GM18517 (cell line): ENCODE results near the gene ATRAID.

Experiments used
- ATAC-seq: cut with Tn5 transposase; IDR thresholded peaks from one replicate; pipeline ENCODE4 v1.9.1; 2021; ENCODE audit warnings: mild to moderate bottlenecking, moderate library complexity; ENCODE audit not compliant: unreplicated experiment

The ATRAID gene

GRCh38 chr2:27217173-27218121 lies 5.6 kb downstream of the ATRAID start, which contains the start of gene CAD:
Gene CAD, plus strand, starts transcription at chr2:27217369. Its CDS starts 183 bp downstream, at chr2:27217552.
- ATAC-seq, result peak; percentile 59

DNA sequence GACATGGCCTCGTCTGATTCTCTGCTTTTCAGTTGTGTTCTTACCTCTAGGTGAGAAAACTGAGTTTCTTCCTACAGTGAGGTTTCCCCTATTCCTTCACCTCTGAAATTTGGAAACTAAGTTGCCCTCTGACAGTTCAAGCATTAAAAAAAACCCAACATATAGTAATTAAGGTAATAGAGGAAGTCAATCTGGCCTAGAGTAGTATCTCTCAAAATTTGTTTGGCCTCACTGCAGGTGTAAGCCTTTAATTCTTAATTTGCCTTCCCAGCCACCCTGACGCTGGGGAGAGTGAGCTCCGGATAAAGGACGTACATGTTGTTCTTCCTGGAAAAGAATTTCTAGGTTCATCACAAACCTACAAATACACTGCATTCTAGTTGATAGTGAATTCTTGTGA lies 6.8 kb downstream of the ATRAID start:
- no peak for ATAC-seq

DNA sequence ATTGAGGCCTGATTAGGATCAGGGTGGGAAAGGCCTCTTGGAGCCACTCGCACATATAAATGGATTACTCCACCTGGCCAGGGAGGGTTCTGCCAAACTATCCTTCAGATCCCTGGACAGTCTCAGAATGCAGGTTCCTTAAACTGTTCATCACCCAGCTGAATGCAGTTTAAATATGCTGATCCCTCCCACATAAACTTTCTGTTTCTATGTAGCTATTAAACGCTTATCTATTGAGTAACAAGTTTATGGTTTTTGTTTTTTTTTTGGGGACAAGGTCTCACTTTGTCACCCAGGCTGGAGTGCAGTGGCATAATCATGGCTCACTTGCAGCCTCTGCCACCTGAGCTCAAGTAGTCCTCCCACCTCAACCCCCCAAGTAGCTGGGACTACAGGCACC lies 7.2 kb downstream of the ATRAID start:
- no peak for ATAC-seq

- ATAC-seq, result no peak
Observed at GRCh38 chr2:27220091-27220490, 8.2 kb downstream of the ATRAID start.

DNA sequence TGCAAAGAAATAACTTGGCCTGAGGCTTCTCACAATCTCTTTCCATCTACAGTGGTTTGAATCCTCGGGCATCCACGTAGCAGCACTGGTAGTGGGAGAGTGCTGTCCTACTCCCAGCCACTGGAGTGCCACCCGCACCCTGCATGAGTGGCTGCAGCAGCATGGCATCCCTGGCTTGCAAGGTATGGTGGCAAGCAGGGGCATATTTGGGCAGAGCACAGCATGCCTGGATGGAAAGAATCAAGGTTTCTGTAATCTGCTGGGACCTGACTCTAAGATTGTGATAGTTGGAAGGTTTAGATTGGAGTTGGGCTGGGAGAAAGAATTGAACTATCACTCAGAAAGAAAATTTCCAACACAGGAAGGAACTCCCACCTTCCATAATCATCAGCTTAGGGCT lies 9.3 kb downstream of the ATRAID start:
- ATAC-seq, result no peak

- ATAC-seq, result no peak
Observed at GRCh38 chr2:27222407-27222806, 10.6 kb downstream of the ATRAID start.

GRCh38 chr2:27223416-27223815 lies 11.6 kb downstream of the ATRAID start:
- no peak for ATAC-seq

- ATAC-seq, result no peak
Observed at GRCh38 chr2:27225526-27225925, 13.7 kb downstream of the ATRAID start.

GRCh38 chr2:27227501-27227900 lies 15.7 kb downstream of the ATRAID start:
- no peak for ATAC-seq

DNA sequence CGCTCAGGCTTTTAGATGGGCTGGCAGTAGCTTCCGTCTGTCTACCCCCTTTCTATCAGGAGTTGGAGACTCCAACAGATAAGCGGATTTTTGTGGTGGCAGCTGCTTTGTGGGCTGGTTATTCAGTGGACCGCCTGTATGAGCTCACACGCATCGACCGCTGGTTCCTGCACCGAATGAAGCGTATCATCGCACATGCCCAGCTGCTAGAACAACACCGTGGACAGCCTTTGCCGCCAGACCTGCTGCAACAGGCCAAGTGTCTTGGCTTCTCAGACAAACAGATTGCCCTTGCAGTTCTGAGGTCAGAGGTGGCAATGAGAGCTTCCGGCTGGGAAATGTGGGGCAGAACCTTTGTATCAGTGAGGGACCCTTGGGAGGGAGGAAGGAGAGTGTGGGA lies 20.1 kb downstream of the ATRAID start:
- no peak for ATAC-seq

DNA sequence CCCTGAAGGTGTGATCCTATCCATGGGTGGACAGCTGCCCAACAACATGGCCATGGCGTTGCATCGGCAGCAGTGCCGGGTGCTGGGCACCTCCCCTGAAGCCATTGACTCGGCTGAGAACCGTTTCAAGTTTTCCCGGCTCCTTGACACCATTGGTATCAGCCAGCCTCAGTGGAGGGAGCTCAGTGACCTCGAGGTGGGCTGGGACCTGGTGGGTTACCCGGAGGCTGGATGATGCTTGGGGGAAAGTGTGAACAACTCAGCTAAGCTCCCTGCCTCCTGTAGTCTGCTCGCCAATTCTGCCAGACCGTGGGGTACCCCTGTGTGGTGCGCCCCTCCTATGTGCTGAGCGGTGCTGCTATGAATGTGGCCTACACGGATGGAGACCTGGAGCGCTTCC lies 21.5 kb downstream of the ATRAID start:
- no peak for ATAC-seq

DNA sequence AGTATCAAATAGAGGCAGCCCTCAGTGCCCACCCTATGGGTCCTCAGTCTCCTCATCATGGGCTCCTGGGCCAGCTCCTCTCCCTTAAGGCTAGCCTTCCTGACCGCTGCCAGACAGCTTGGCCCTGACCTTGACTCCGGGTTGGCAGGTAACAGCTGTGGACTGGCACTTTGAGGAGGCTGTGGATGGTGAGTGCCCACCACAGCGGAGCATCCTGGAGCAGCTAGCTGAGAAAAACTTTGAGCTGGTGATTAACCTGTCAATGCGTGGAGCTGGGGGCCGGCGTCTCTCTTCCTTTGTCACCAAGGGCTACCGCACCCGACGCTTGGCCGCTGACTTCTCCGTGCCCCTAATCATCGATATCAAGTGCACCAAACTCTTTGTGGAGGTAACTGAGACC lies 24.3 kb downstream of the ATRAID start:
- no peak for ATAC-seq

GRCh38 chr2:27236626-27237025 lies 24.8 kb downstream of the ATRAID start:
- no peak for ATAC-seq

DNA sequence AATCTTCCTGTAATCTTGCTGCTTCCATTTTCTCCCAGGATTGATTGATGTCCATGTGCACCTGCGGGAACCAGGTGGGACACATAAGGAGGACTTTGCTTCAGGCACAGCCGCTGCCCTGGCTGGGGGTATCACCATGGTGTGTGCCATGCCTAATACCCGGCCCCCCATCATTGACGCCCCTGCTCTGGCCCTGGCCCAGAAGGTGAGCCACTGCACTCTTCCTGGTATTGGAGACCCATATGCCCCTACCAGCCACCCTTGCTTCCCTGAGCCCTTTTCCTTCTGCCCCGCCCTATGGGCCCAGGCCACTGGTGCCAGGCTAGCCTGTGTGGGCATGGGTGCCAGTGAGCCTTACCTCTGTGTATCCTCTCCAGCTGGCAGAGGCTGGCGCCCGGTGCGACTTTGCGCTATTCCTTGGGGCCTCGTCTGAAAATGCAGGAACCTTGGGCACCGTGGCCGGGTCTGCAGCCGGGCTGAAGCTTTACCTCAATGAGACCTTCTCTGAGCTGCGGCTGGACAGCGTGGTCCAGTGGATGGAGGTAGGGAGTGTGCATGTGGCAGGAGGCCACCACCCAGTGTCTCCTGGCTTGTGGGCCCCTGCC lies 25.6 kb downstream of the ATRAID start:
- ATAC-seq, result no peak

DNA sequence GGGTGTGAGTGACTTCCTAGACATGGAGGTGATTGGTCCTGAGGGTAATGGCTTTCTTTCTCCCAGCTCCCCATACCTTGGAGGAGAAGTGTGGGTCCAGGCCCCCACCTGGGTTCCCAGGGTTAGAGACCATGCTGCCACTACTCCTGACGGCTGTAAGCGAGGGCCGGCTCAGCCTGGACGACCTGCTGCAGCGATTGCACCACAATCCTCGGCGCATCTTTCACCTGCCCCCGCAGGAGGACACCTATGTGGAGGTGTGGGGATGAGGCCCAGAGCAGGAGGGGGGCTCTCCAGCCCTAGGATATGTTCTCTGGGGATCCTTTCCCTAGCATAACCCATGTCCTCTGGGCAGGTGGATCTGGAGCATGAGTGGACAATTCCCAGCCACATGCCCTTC lies 27.1 kb downstream of the ATRAID start:
- no peak for ATAC-seq

- no peak for ATAC-seq
Observed at GRCh38 chr2:27240406-27240805, 28.6 kb downstream of the ATRAID start.

- no peak for ATAC-seq
Observed at GRCh38 chr2:27241761-27242613, 30.1 kb downstream of the ATRAID start.

DNA sequence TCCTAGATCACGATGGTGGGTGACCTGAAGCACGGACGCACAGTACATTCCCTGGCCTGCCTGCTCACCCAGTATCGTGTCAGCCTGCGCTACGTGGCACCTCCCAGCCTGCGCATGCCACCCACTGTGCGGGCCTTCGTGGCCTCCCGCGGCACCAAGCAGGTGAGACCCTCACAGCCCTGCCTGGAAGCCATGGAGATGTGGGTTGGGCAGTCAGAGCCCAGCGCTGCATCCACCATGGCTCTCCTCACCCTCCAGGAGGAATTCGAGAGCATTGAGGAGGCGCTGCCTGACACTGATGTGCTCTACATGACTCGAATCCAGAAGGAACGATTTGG lies 30.7 kb downstream of the ATRAID start:
- ATAC-seq, result no peak

- ATAC-seq, result no peak
Observed at GRCh38 chr2:27243391-27244130, 31.7 kb downstream of the ATRAID start.

DNA sequence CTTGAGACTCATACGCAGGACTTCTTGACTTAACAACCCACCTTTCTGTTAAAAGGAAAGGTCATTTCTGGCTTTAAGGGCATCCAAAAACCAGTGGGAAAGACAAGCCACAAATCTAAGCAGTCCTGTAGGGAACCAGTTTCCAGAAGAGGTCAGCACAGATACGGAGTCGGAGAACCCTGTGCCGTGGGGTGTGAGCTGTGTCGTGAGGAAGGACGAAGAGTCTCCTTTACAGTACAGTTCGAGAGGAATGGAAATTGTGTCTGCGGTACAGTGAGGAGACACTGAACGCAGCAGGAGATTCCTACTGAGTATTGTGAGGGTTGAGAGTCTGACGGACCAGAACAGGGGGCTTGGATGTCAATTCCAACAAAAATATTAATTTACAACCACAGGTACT lies 33.3 kb downstream of the ATRAID start:
- no peak for ATAC-seq

DNA sequence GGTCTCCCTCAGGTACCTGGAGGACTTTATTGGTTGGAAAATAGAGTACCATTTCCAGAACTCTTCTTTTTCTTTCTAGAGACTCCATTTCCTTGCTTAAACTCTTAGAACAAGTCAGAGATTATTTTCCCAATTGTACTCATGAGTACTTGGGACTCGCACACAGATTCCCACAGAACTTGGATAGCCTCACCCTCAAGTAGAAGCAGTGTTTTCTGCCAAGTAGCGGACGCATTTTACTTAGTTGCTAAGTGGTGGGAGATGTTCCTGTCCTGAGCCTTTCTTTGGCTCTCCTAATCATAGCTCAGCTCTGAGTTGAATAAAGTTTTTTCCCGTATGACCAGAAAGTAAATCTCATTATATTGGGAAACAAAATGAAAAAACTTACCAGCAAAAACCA lies 33.8 kb downstream of the ATRAID start:
- ATAC-seq, result no peak
